Measurements from ENCODE around the gene ST6GALNAC4. TPM values are rescaled to one million over a fixed set of nuclear protein-coding genes. Genes with fewer than 3 reads are reported as not detected.

Gene ST6GALNAC4
- total and polyA plus RNA-seq, 9 of the 15 experiments (the other 6 are each of a cell fraction or from before 2014, with no cell fraction given), result 2.6 to 43.1 (median 15.4) TPM

DNA sequence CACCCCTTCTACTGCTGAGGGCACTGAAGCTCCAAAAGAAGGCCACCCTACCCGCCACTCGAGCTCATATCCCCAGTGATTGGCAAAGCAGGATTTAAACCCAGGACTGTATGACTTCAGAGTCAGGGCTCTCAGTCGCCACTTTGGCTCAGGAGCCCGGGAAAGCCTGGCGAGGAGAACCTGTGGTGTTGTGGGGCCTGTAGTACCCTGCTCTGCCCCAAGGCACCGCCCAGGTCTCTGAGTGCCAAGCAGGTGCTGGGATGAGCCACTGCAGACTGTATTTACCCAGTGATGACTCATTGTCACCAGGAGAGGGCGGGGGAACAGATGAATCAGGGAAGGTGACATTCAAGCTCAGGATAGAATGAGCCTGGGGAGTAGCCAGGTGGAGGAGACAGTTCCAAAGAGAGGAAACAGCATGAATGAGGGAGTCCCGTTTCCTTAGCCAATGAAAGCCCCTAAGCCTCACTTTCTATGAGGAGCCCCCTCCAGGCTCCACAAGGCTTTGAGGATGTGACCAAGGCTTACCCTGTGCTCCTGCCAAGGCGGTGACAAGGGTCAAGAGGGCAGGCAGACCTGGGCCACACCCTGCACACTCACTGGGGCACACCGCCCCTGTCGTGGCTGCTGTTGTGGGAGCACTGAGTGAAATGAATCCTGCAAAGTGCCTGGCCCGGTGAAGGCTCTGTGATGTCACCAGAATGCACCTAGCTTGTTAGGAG is 38.6 kb upstream of the ST6GALNAC4 start (continued):
- TF ChIP-seq, protein P1, sequence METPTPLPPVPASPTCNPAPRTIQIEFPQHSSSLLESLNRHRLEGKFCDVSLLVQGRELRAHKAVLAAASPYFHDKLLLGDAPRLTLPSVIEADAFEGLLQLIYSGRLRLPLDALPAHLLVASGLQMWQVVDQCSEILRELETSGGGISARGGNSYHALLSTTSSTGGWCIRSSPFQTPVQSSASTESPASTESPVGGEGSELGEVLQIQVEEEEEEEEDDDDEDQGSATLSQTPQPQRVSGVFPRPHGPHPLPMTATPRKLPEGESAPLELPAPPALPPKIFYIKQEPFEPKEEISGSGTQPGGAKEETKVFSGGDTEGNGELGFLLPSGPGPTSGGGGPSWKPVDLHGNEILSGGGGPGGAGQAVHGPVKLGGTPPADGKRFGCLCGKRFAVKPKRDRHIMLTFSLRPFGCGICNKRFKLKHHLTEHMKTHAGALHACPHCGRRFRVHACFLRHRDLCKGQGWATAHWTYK (CRISPR knock-in tag; IDR thresholded peaks at IDR 0.05), result no peak
- peak; percentile 74 for TF ChIP-seq FOS (IDR thresholded peaks at IDR 0.05; ENCODE audit: extremely low read depth, insufficient read length)
- TF ChIP-seq TEAD4 (IDR thresholded peaks at IDR 0.05; ENCODE audit: low read length), result 0 out of 2 replicates have a peak, but pooled peaks have one; percentile 25
- no peak for TF ChIP-seq TEAD4 (CRISPR knock-in tag; IDR thresholded peaks at IDR 0.05; ENCODE audit: borderline replicate concordance)
- peak; percentile 45; the same call in 1 of the 2 replicates for TF ChIP-seq SMARCC2 (IDR thresholded peaks at IDR 0.05; ENCODE audit: low read depth)
- TF ChIP-seq MAFK (IDR thresholded peaks at IDR 0.05; ENCODE audit: low read length), result no peak; the same call in 1 of the 2 replicates
- TF ChIP-seq ZKSCAN8 (CRISPR knock-in tag; IDR thresholded peaks at IDR 0.05), result no peak
- no peak for TF ChIP-seq POLR2AphosphoS2 (IDR thresholded peaks at IDR 0.05; ENCODE audit: low read length)
- TF ChIP-seq CBFA2T3 (IDR thresholded peaks at IDR 0.05), result peak; percentile 45; the same call in 1 of the 2 replicates
- 0 out of 2 replicates have a peak, but pooled peaks have one; percentile 17 for TF ChIP-seq SMAD4 (CRISPR knock-in tag; conservative IDR thresholded peaks at IDR 0.05)
- TF ChIP-seq CTBP1 (IDR thresholded peaks at IDR 0.05; ENCODE audit: borderline replicate concordance), result peak; percentile 93
- 0 out of 2 replicates have a peak, but pooled peaks have one; percentile 34 for TF ChIP-seq ZNF592 (IDR thresholded peaks at IDR 0.05)
- TF ChIP-seq EP300 (IDR thresholded peaks at IDR 0.05; ENCODE audit: low read length), result peak; percentile 38; the same call in 1 of the 2 replicates
- no peak for TF ChIP-seq MCM3 (IDR thresholded peaks at IDR 0.05)
- peak; percentile 72 for TF ChIP-seq REST (IDR thresholded peaks at IDR 0.05; ENCODE audit: borderline replicate concordance)
- TF ChIP-seq REST (CRISPR knock-in tag; IDR thresholded peaks at IDR 0.05; ENCODE audit: low read depth), result no peak
